Inflammatory macrophage treated with lipopolysaccharide for 1 hour (primary cell): ENCODE results near the gene GSG1L.

Experiments
- DNase-seq, 2 donors: peaks; one replicate each; pipeline ENCODE4 v3.0.0-alpha.2; 2020 to 2022

Gene GSG1L

GRCh38 chr16:27769561-27770255 lies 293.8 kb downstream of the GSG1L start:
- no peak for DNase-seq

GRCh38 chr16:27768651-27769272 lies 294.8 kb downstream of the GSG1L start:
- DNase-seq, result no peak

- DNase-seq, result no peak
Measured at GRCh38 chr16:27767971-27768591, 295.4 kb downstream of the GSG1L start.

- no peak for DNase-seq
Measured at GRCh38 chr16:27767081-27767480, 296.4 kb downstream of the GSG1L start.

- no peak for DNase-seq
Measured at GRCh38 chr16:27766236-27766925, 297.1 kb downstream of the GSG1L start.

GRCh38 chr16:27764869-27765675 lies 298.4 kb downstream of the GSG1L start:
- no peak for DNase-seq

- no peak for DNase-seq
Measured at GRCh38 chr16:27764427-27764826, 299.1 kb downstream of the GSG1L start.

GRCh38 chr16:27762441-27762840 lies 301.1 kb downstream of the GSG1L start:
- no peak for DNase-seq

GRCh38 chr16:27761816-27762215 lies 301.7 kb downstream of the GSG1L start:
- DNase-seq, result peak; percentile 3 to 41

- DNase-seq, result no peak
Measured at GRCh38 chr16:27760789-27761176, 302.7 kb downstream of the GSG1L start.

GRCh38 chr16:27759967-27760788 lies 303.3 kb downstream of the GSG1L start:
- DNase-seq, result peak; percentile 49 to 51

- peak in 1 of 2 donors; percentile 3 for DNase-seq
Measured at GRCh38 chr16:27759301-27759871, 304.1 kb downstream of the GSG1L start.

GRCh38 chr16:27758544-27758943 lies 305.0 kb downstream of the GSG1L start:
- DNase-seq, result no peak

GRCh38 chr16:27756206-27756970 lies 307.1 kb downstream of the GSG1L start:
- DNase-seq, result peak in 1 of 2 donors; percentile 21

GRCh38 chr16:27754788-27755690 lies 308.5 kb downstream of the GSG1L start:
- DNase-seq, result no peak

GRCh38 chr16:27753563-27753962 lies 310.0 kb downstream of the GSG1L start:
- DNase-seq, result no peak

GRCh38 chr16:27752241-27752640 lies 311.3 kb downstream of the GSG1L start:
- no peak for DNase-seq

GRCh38 chr16:27751676-27752075 lies 311.8 kb downstream of the GSG1L start:
- no peak for DNase-seq

- no peak for DNase-seq
Measured at GRCh38 chr16:27751233-27751632, 312.3 kb downstream of the GSG1L start.

GRCh38 chr16:27749946-27750345 lies 313.6 kb downstream of the GSG1L start:
- no peak for DNase-seq
